Non-pigmented ciliary epithelial cell (primary cell): Measurements from ENCODE around the gene GLRA3.
"Not testable (repeated sequence)": the region's sequence is repeated elsewhere in the genome, so short reads cannot be mapped to it uniquely, and the experiment has no call there.

Source experiments
- DNase-seq: peaks from one replicate; pipeline ENCODE4 v3.0.0-alpha.2; 2010; ENCODE audit warnings: low read depth

The GLRA3 gene

GRCh38 chr4:174808836-174809235 is 20.2 kb downstream of the GLRA3 start:
- DNase-seq: no peak

- no peak for DNase-seq
Measured at GRCh38 chr4:174808119-174808518, 20.9 kb downstream of the GLRA3 start.

- DNase-seq: no peak
Measured at GRCh38 chr4:174805746-174806145, 23.3 kb downstream of the GLRA3 start.

- DNase-seq: no peak
Measured at GRCh38 chr4:174794543-174795094, 34.4 kb downstream of the GLRA3 start.

- no peak for DNase-seq
Measured at GRCh38 chr4:174789657-174790056, 39.4 kb downstream of the GLRA3 start.

GRCh38 chr4:174778274-174778986 is 50.6 kb downstream of the GLRA3 start:
- DNase-seq: not testable (repeated sequence)

- no peak for DNase-seq
Measured at GRCh38 chr4:174775366-174775765, 53.7 kb downstream of the GLRA3 start.

GRCh38 chr4:174764105-174764729 is 64.8 kb downstream of the GLRA3 start:
- DNase-seq: peak; percentile 22

GRCh38 chr4:174763454-174764104 is 65.5 kb downstream of the GLRA3 start:
- DNase-seq: peak; percentile 8

GRCh38 chr4:174761451-174761850 is 67.6 kb downstream of the GLRA3 start:
- no peak for DNase-seq

- no peak for DNase-seq
Measured at GRCh38 chr4:174757736-174758135, 71.3 kb downstream of the GLRA3 start.

- no peak for DNase-seq
Measured at GRCh38 chr4:174753021-174753420, 76.0 kb downstream of the GLRA3 start.

GRCh38 chr4:174752026-174752425 is 77.0 kb downstream of the GLRA3 start:
- no peak for DNase-seq

- peak; percentile 11 for DNase-seq
Measured at GRCh38 chr4:174749091-174749490, 80.0 kb downstream of the GLRA3 start.

GRCh38 chr4:174746710-174747109 is 82.3 kb downstream of the GLRA3 start:
- DNase-seq: no peak

GRCh38 chr4:174742561-174742960 is 86.5 kb downstream of the GLRA3 start:
- no peak for DNase-seq

- DNase-seq: no peak
Measured at GRCh38 chr4:174739576-174739975, 89.5 kb downstream of the GLRA3 start.

GRCh38 chr4:174734181-174734580 is 94.9 kb downstream of the GLRA3 start:
- no peak for DNase-seq

GRCh38 chr4:174717828-174718227 is 111.2 kb downstream of the GLRA3 start:
- no peak for DNase-seq

- DNase-seq: no peak
Measured at GRCh38 chr4:174716986-174717770, 111.9 kb downstream of the GLRA3 start.

- peak; percentile 27 for DNase-seq
Measured at GRCh38 chr4:174714393-174715211, 114.4 kb downstream of the GLRA3 start.
